Measurements from ENCODE around the gene PLSCR5.
A peak's percentile ranks its signal among the peaks of the same experiment; 100 is the strongest.

Gene PLSCR5

GRCh38 chr3:146605106-146605505 is at the start of gene PLSCR5:
Gene PLSCR5 (minus strand): TSS chr3:146605346. CDS start chr3:146605212, 134 bp downstream.
- no peak for DNase-seq

DNA sequence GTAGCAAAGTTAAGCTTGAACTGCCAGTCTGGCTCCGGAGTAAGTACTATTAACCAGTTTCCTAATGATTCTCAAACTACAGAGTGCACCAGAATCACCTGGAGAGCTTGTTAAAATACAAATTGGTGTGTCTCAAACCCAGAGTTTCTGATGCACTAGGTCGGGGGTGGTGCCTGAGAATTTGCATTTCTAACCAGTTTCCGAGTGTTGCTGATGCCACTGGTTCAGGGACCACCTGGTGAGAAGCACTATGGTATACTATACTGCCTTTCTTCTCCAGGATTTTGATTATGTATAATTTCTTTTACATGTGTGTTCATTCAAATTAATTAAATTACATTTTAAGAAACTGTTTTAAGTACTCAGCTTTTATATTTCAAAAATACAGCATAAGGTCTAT is 48.8 kb upstream of the PLSCR5 start:
- DNase-seq, result no peak

DNA sequence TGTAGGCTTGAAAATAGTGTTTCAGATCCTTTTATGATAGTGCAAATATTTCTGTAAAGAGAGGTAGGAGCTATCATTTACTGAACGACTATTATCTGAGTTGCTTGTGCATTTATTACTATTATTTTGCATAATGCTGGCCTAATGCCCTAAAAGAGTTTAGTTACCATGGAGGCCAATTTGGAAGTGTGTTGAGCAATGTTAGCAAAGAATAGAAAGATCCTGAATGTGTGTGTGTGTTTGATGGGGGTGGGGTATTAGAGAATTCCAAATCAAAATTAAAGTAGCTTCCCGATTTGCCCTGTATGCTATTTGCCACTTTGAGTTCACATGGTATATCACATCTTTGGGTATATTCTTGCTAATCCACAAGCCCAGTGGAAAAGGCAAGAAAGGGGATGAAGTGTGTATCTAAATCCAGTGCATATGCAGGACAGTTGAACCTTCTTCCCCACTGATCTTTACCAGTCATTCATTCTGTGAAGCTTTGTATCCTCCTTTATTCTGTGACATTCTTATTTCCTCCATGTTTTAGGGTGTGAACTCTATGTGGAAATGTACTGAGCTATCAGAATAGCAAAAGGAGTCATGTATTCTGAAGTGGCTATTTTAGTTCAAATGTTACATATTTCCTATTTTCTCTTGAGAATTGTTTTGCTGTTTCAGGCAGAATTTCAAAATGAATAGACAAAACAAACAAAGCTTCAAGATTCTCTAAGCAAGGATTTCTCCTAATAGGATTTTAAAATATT is 45.7 kb upstream of the PLSCR5 start:
- no peak for DNase-seq

- no peak for DNase-seq
These were observed 41.1 kb upstream of the PLSCR5 start for GRCh38 chr3:146646261-146646660.

- peak; percentile 27 for DNase-seq
These were observed 36.1 kb upstream of the PLSCR5 start for GRCh38 chr3:146640955-146641867.

DNA sequence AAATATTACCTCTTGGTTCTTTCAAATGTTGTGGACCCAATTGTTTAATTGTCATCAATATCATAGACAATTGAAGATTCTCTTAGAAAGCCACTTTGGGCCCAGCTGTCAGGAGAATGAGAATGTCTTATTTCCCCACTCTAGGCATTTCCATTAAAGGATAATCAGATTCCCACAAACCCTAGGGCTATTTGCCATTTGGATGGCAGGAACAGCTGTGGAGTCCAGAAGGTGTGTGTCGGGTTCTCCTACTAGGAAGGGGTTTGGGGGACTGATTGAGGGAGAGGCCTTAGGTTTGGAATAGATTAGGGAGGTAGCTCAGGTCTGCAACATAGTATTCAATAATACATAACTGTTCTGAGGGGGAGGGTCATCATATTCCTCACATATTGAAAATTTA is 35.2 kb upstream of the PLSCR5 start:
- DNase-seq, result no peak

DNA sequence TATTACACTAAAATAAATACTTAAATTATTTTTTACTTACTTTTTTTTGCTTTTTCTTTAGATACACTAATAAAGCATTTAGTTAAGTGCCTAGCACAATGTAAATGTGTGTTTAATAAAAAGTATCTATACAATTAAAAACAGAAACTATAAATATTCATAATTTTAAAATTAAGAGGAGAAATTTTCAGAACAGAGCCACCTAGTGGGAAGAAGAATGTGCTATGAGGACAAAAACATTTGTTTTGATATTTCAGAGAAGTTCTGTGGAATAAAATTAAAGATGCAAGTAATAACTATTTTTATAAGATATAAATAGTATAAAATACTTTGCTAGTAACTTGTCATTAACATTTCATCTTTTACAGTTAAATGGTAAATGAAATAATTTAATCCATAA is 33.6 kb upstream of the PLSCR5 start:
- DNase-seq, result no peak

DNA sequence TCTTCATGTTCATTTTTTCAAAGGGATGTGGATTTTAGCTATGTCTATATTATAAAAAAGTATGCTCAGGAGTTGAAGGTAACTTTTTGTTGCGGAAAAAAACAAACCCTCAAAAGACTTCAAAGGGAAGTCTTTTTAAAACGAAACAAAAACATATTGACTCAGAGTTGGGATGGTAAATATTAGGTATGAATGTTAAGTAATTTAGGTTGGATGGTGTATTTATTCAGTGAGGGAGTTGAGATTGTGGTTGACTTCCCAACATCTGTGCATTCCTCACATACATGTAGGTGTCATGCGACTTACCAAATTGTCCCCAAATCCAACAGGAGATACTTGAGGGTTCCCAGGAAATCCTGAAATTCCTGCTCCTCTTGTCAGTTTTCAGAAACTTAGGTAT is 32.7 kb upstream of the PLSCR5 start:
- DNase-seq, result no peak

DNA sequence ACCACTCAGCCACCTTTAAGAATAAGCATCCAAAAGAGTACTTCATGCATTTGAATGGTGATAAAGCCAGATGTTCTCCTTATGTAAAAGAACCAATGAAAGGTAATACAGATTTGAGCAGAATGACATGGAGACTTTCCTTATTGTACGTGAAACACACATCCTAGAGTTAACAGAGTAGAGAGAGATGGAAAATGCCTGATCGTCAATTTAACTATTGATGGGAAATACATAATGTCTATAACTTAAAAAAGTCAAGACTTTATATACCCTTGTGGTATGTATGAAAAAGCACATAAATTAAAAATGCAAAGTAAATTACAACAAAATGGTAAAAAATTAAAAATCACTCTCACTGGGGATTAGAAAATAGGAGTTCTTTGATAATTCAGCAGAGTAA is 31.7 kb upstream of the PLSCR5 start:
- DNase-seq, result no peak

DNA sequence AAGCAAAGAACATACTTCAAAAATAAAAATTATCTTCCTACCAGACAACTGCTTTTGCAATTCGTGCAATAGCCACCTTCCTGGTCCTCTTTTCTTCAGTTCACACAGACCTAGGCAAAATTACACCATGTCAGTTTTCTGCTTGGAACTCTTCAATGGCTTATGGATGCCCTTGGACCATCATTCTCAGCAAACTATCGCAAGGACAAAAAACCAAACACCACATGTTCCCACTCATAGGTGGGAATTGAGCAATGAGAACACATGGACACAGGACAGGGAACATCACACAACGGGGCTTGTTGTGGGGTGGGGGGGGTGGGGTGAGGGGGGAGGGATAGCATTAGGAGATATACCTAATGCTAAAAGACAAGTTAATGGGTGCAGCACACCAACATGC is 29.2 kb upstream of the PLSCR5 start:
- no peak for DNase-seq

DNA sequence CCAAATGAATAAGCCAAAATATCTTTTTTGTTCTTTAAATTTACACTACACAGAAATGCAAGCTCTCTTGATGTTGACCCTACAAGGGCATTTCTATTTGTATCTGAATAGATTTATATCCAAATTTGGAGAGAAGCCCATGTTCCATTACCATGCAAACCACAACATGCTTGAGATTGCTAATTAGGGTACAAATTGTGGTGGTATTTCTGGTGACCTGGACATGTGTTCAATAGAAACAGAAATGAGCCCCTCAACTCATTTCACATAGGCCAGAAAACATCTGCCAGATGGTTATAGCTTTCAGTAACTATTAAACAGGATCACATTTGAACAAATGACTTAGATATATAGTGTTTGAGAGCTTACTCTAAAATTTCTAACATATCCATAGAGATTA is 23.5 kb upstream of the PLSCR5 start:
- DNase-seq, result no peak

- no peak for DNase-seq
These were observed 21.4 kb upstream of the PLSCR5 start for GRCh38 chr3:146626403-146627122.

- DNase-seq, result no peak
These were observed 20.1 kb upstream of the PLSCR5 start for GRCh38 chr3:146625186-146625775.

GRCh38 chr3:146621723-146622122 is 16.6 kb upstream of the PLSCR5 start:
- DNase-seq, result no peak

DNA sequence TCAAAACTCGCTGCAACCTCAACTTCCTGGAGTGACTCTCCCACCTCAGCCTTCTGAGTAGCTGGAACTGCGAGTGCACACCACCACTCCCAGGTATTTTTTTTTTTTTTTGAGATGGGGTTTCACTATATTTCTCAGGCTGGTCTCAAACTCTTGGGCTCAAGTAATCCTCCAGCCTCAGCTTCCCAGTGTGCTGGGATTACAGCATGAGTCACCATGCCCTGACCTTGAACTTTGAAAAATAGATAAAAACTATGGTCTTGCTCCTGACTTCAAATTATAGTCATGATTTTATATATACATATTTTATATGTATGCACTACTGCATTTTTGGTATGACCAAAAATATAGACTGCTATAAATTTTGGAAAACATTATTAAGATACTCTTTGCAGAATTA is 6.9 kb upstream of the PLSCR5 start:
- no peak for DNase-seq

DNA sequence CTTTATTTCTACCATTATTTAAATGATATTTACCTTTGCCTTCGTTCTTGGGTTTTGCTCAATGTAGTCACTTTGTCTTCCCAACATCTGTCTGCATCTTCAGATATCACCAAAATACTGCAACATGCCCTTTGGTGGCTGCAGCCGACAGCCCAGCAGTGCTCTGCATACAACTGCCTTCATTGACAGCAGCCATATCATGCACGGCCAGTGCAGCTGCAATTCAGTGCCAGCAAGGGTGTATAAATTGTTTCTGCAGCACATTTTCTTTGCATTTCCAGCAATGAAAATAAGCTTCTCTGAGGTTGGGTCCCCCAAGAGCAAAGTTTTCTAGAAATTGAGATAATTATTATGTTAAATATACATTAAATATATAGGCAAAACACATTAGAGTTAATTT is 6.0 kb upstream of the PLSCR5 start:
- DNase-seq, result no peak

- no peak for DNase-seq
These were observed 6.6 kb downstream of the PLSCR5 start for GRCh38 chr3:146598535-146598934.

DNA sequence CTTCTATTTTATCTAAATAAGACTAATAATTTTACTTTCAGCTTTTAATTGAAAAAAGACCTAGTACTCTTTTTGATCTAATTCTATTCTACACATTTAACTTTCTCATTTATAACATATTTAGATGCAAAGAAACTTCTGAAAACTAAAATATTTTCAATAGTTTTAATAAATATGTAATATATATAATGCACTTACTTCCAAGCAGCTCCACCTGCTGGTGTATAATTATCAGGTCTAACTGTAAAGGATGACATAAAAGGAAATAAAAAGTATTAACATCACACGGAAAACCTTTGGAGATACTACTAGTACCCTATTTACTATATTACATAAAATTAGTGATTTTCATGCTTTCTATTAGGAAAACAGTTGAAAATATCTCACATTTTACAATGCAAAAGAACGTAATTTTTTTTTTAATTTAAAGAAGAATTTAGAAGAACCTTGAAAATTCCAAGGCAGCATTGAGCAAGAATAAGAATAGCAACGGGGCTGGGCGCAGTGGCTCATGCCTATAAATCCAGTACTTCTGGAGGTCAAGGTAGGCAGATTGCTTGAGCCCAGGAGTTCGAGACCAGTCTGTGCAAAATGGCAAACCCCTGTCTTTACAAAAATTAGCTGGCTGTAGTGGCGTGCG is 10.2 kb downstream of the PLSCR5 start:
- peak; percentile 2 for DNase-seq

- DNase-seq, result no peak
These were observed 11.4 kb downstream of the PLSCR5 start for GRCh38 chr3:146593776-146594175.

DNA sequence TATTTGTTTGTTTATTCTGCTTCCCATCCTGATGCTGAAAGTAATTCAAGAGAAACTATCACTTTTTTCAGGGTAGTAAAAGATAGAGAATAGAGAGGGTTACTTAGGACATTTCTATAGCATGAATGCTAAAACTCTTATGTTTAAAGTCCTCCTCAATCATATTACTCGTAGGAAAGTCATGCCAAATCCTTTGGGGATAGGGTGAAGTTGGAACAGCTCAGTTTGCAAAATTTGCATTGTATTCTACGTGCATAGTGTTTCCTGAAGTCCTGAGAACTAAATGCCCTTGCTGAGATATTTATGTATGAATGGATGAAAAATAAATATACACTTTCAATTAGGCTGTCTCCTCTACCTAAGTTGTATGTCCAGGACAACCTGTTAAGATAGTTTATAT is 14.6 kb downstream of the PLSCR5 start:
- no peak for DNase-seq

- DNase-seq, result peak; percentile 44
These were observed 15.1 kb downstream of the PLSCR5 start for GRCh38 chr3:146589899-146590508.

- DNase-seq, result no peak
These were observed 20.0 kb downstream of the PLSCR5 start for GRCh38 chr3:146585156-146585555.

Measured in NCI-H2171 treated with DMSO at 0.1 percent for 48 hours (cell line).